IPS-20b (cell line): Measurements from ENCODE around the gene PFAS.

ENCODE experiments used
- H3K27ac ChIP-seq: one replicate; pipeline ENCODE4 v1.5.1; 2013; ENCODE audit warnings: low read length
- H3K27me3 ChIP-seq: 2 replicates; pipeline ENCODE4 v1.6.1; 2013; ENCODE audit warnings: mild to moderate bottlenecking, low read length, inconsistent platforms; ENCODE audit not compliant: insufficient read depth
- H3K36me3 ChIP-seq: 2 replicates; pipeline ENCODE4 v1.6.1; 2013; ENCODE audit warnings: low read depth, mild to moderate bottlenecking, inconsistent platforms, low read length, moderate library complexity; ENCODE audit not compliant: insufficient read depth
- H3K4me1 ChIP-seq: 2 replicates; pipeline ENCODE4 v1.6.1; 2013; ENCODE audit warnings: mild to moderate bottlenecking, control low read depth, inconsistent platforms, low read length, moderate library complexity; ENCODE audit not compliant: insufficient read depth
- H3K4me3 ChIP-seq: 2 replicates; pipeline ENCODE4 v1.5.1; 2013; ENCODE audit warnings: mild to moderate bottlenecking, low read length, inconsistent platforms
- H3K9ac ChIP-seq: 2 replicates; pipeline ENCODE4 v1.6.1; 2013; ENCODE audit warnings: low read depth, mild to moderate bottlenecking, inconsistent platforms, low read length, moderate library complexity
- H3K9me3 ChIP-seq: 2 replicates; pipeline ENCODE4 v1.6.1; 2013; ENCODE audit warnings: mild to moderate bottlenecking, low read depth, low read length, inconsistent platforms; ENCODE audit not compliant: insufficient read depth

Gene PFAS

DNA sequence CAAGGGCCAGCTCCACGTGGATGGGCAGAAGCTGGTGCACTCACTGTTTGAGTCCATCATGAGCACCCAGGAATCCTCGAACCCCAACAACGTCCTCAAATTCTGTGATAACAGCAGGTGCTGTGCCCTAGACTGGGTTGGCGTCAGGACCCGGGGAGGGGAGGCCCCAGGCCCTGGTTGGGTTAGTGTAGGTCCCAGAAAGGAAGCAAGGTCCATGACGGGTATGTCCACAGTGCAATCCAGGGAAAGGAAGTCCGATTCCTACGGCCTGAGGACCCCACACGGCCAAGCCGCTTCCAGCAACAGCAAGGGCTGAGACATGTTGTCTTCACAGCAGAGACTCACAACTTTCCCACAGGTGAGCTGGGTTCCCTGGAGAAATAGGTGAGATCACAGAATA is 7.2 kb downstream of the PFAS start:
- Histone ChIP-seq H3K27me3 (no peaks in the 10 kb centered on the region), H3K27ac (no peak overlapping the region), H3K4me1 (no peaks in the 10 kb centered on the region), H3K36me3 (peaks cover 82% of the 10 kb centered on the region), H3K4me3 (no peak overlapping the region), H3K9me3 (no peaks in the 10 kb centered on the region), H3K9ac (no peak overlapping the region)

DNA sequence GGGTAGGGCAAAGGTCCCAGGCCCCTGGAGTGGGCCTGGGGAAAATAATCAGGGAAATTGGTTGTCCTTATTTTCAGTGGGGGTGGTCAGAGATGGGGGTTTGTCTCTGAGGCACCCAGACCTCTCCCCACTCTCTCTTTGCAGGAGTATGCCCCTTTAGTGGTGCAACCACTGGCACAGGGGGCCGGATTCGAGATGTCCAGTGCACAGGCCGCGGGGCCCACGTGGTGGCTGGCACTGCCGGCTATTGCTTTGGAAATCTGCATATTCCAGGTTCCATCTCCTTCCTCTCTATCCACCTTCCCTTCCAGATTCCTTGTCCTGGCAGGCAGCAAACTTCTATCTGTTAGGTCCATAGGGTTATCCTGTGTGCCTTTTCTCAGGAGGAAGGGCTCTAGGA is 7.6 kb downstream of the PFAS start:
- Histone ChIP-seq H3K27me3 (no peaks in the 10 kb centered on the region), H3K9me3 (no peaks in the 10 kb centered on the region), H3K27ac (no peak overlapping the region), H3K36me3 (peaks cover 86% of the 10 kb centered on the region), H3K4me3 (no peak overlapping the region), H3K4me1 (no peaks in the 10 kb centered on the region), H3K9ac (no peak overlapping the region)

DNA sequence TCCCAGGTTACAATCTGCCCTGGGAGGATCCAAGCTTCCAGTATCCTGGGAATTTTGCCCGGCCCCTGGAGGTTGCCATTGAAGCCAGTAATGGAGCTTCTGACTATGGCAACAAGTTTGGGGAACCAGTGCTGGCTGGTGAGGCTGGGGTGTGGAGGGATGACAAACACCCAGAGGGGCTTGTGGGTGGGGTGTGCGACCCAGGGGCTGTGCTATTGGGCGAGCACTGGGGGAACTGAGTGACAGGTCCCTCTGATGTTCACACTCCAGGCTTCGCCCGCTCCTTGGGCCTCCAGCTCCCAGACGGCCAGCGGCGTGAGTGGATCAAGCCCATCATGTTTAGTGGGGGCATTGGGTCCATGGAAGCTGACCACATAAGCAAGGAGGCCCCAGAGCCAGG is 8.7 kb downstream of the PFAS start:
- no peaks in the 10 kb centered on the region for H3K4me1 ChIP-seq
- no peaks in the 10 kb centered on the region for H3K9me3 ChIP-seq
- no peaks in the 10 kb centered on the region for H3K27me3 ChIP-seq
- no peak overlapping the region for H3K27ac ChIP-seq
- no peak overlapping the region for H3K4me3 ChIP-seq
- H3K36me3 ChIP-seq, result peaks cover 95% of the 10 kb centered on the region
- no peak overlapping the region for H3K9ac ChIP-seq

DNA sequence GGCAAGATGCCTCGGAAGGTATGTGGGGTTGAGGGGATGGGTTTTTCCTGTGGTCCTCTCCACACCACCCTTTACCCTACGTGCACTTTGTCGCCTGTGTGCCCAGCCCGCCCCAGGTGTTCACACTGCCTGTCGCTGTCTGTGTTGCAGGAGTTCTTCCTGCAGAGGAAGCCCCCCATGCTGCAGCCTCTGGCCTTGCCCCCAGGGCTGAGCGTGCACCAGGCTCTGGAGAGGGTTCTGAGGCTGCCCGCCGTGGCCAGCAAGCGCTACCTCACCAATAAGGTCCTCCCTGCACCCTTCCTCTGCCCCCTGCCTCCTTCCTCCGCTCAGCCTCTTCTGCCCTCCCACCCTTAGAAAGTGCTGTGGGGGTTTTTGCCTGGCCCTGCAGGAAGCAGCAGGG is 15.2 kb downstream of the PFAS start:
- no peaks in the 10 kb centered on the region for H3K9me3 ChIP-seq
- H3K9ac ChIP-seq, result no peak overlapping the region
- H3K4me3 ChIP-seq, result no peak overlapping the region
- no peaks in the 10 kb centered on the region for H3K4me1 ChIP-seq
- peaks cover 88% of the 10 kb centered on the region for H3K36me3 ChIP-seq
- H3K27ac ChIP-seq, result no peak overlapping the region
- no peaks in the 10 kb centered on the region for H3K27me3 ChIP-seq

DNA sequence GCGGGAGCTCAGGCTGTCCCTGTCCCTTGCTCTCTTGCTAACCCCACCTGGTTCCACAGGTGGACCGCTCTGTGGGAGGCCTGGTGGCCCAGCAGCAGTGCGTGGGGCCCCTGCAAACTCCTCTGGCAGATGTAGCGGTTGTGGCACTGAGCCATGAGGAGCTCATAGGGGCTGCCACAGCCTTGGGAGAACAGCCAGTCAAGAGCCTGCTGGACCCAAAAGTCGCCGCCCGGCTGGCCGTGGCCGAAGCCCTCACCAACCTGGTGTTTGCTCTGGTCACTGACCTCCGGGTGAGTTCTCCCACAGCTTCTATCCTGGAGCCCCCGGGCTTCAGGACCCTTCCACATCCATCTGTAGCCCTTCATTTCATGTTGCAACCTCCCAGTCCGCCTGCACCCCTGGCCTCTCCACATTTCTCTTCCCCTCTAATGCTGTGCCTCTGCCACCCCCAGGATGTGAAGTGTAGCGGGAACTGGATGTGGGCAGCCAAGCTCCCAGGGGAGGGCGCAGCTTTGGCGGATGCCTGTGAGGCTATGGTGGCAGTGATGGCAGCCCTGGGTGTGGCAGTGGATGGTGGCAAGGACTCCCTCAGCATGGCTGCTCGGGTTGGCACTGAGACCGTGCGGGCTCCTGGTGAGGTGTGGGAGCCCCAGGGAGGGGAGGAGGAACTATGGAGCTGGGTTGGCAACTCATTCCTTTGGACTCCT is 15.9 kb downstream of the PFAS start:
- H3K4me3 ChIP-seq, result no peak overlapping the region

DNA sequence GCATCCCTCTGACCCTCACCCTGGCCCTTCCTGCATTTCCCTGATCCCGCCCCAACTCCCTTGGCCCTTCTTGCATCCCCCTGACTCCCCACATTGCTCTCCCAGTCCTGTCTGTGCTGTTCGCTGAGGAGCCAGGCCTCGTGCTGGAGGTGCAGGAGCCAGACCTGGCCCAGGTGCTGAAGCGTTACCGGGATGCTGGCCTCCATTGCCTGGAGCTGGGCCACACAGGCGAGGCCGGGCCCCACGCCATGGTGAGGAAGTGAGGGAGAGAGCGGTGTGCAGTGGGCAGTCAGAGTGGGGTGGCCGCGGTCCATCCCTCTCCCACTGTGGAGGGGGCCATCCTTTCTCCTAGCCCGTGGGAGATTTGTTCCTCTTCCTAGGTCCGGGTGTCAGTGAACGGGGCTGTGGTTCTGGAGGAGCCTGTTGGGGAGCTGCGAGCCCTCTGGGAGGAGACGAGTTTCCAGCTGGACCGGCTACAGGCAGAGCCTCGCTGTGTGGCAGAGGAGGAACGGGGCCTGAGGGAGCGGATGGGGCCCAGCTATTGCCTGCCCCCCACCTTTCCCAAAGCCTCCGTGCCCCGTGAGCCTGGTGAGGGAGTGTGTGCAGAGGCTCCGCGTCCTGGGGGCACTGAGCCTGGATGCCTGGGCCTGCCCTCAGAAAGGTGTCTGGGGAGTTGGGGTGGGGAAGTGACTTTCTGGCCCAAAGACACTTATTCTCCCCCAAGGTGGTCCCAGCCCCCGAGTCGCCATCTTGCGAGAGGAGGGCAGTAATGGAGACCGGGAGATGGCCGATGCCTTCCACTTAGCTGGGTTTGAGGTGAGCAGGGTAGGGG is 17.8 kb downstream of the PFAS start:
- Histone ChIP-seq H3K9me3 (no peaks in the 10 kb centered on the region), H3K9ac (no peak overlapping the region), H3K4me3 (no peak overlapping the region), H3K4me1 (no peaks in the 10 kb centered on the region), H3K27ac (no peak overlapping the region), H3K36me3 (peaks cover 83% of the 10 kb centered on the region), H3K27me3 (no peaks in the 10 kb centered on the region)

More for the DNA sequence above, 15.9 kb downstream of the PFAS start:
- Histone ChIP-seq H3K27me3 (no peaks in the 10 kb centered on the region), H3K4me1 (no peaks in the 10 kb centered on the region), H3K36me3 (peaks cover 89% of the 10 kb centered on the region), H3K27ac (no peak overlapping the region), H3K9ac (no peak overlapping the region), H3K9me3 (no peaks in the 10 kb centered on the region)

DNA sequence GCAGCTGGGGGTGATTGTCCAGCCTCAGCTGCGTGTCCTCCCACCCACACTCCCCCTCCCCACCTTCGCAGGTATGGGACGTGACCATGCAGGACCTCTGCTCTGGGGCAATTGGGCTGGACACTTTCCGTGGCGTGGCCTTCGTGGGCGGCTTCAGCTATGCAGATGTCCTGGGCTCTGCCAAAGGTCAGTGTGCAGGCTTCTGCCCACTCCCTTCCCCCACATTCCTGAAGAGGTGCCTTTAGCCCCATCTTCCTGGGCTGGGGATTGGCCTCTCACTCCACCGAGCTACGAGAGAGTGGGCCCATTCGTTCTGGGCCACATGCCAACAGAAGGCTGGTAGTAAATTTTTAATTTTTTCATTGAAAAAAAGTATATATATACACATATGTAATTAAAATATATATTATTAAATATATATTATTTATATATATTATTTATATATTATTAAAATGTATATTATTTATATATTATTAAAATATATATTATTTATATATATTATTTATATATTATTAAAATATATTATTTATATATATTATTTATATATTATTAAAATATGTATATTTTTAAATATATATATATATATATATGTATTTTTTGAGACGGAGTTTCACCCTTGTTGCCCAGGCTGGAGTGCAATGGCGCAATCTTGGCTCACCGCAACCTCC is 18.5 kb downstream of the PFAS start:
- no peaks in the 10 kb centered on the region for H3K4me1 ChIP-seq
- H3K36me3 ChIP-seq, result peaks cover 75% of the 10 kb centered on the region
- no peak overlapping the region for H3K4me3 ChIP-seq
- H3K27ac ChIP-seq, result no peak overlapping the region
- H3K9ac ChIP-seq, result no peak overlapping the region
- no peaks in the 10 kb centered on the region for H3K27me3 ChIP-seq
- H3K9me3 ChIP-seq, result no peaks in the 10 kb centered on the region

DNA sequence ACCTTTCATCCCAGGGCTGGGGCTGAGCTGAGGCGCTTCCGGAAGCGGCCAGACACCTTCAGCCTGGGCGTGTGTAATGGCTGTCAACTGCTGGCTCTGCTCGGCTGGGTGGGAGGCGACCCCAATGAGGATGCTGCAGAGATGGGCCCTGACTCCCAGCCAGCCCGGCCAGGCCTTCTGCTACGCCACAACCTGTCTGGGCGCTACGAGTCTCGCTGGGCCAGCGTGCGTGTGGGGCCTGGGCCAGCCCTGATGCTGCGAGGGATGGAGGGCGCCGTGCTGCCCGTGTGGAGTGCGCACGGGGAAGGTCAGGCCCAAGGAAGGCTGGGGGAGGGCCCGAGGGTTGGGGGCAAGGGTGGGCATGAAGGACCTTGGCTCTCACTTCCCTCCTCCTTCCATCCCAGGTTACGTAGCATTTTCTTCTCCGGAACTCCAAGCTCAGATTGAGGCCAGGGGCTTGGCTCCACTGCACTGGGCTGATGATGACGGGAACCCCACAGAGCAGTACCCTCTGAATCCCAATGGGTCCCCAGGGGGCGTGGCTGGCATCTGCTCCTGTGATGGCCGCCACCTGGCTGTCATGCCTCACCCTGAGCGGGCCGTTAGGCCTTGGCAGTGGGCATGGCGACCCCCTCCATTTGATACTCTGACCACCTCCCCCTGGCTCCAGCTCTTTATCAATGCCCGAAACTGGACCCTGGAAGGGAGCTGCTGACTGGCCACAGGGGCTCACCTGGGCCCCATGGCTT is 19.6 kb downstream of the PFAS start:
- peaks cover 64% of the 10 kb centered on the region for H3K36me3 ChIP-seq
- no peaks in the 10 kb centered on the region for H3K27me3 ChIP-seq
- H3K9me3 ChIP-seq, result no peaks in the 10 kb centered on the region
- no peak overlapping the region for H3K27ac ChIP-seq
- no peaks in the 10 kb centered on the region for H3K4me1 ChIP-seq
- H3K4me3 ChIP-seq, result no peak overlapping the region
- no peak overlapping the region for H3K9ac ChIP-seq

DNA sequence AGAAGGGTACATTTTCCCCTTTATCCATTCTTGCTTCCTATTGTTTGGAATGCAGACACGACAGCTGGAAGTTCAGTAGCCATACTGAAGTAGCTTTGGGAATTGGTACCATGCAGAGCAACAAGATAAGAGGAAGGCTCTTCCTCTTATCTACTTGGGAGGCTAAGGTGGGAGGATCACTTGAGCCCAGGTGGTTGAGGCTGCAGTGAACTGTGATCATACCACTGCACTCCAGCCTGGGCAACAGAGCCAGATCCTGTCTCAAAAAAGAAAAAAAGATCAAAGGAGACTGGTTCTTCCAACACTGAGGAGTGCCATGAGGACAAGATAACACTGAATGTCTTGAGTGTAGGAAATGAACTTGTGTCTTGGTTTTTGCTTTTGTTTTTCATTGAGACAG is 23.3 kb downstream of the PFAS start:
- no peaks in the 10 kb centered on the region for H3K27me3 ChIP-seq
- H3K9ac ChIP-seq, result no peak overlapping the region
- no peak overlapping the region for H3K4me3 ChIP-seq
- H3K36me3 ChIP-seq, result peaks cover 27% of the 10 kb centered on the region
- H3K4me1 ChIP-seq, result no peaks in the 10 kb centered on the region
- H3K9me3 ChIP-seq, result no peaks in the 10 kb centered on the region
- no peak overlapping the region for H3K27ac ChIP-seq

DNA sequence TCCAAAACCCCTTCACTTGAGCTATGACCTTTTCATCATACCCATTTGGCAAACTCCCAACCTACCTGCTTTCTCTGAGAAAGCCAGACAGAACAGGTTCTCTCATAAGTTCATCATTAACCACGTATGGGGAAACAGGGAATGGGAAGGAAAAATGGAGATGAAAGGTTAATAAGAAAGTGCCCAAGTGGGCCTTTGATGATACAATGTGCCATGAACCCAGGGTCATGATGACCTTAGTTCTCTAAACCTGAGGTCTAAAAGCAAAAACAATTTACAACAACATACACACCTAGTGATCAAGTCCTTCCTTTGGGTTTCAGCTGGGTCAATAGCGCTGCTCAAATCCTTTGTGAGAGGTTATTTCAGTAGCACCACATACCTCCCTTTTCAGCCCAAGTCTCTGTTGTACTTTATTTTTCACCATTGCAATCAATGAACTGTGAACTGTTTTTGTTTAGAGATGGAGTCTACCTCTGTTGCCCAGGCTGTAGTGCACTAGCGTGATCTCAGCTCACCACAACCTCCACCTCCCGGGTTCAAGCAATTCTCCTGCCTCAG is 24.9 kb downstream of the PFAS start:
- Histone ChIP-seq H3K9ac (no peak overlapping the region), H3K27ac (no peak overlapping the region), H3K9me3 (no peaks in the 10 kb centered on the region), H3K36me3 (peaks cover 23% of the 10 kb centered on the region), H3K4me3 (no peak overlapping the region), H3K27me3 (no peaks in the 10 kb centered on the region), H3K4me1 (no peaks in the 10 kb centered on the region)

DNA sequence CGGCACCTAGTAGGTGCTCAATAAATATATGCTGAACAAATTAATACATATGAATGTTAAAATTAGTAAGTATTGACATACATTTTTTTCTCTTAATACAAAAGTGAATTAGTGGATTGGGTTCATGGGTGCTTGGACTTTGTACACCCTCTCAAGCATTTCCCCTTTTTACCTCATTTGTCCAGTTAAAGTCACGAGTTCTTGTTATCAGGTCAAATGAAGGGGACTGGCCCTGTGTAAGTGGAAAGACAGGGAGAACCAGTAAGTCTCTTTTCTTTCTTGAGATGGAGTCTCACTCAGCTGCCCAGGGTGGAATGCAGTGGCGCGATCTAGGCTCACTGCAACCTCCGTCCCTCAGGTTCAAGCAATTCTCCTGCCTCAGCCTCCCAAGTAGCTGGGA is 25.7 kb downstream of the PFAS start:
- Histone ChIP-seq H3K4me3 (no peak overlapping the region), H3K9ac (no peak overlapping the region), H3K9me3 (no peaks in the 10 kb centered on the region), H3K27ac (no peak overlapping the region), H3K27me3 (no peaks in the 10 kb centered on the region), H3K36me3 (peaks cover 14% of the 10 kb centered on the region), H3K4me1 (no peaks in the 10 kb centered on the region)
